Stimulated activated naive CD4-positive, alpha-beta T cell (primary cell): ENCODE measurements around the gene SORCS2.

Experiments used
- DNase-seq, 6 experiments: peaks; one replicate each; lab custom pipeline; 2025; lab: John Stamatoyannopoulos, UW

SORCS2 gene

GRCh38 chr4:7393601-7394575 is 201.6 kb downstream of the SORCS2 start:
- no peak for DNase-seq

GRCh38 chr4:7394681-7395451 is 202.5 kb downstream of the SORCS2 start:
- DNase-seq: no peak

GRCh38 chr4:7395645-7396044 is 203.3 kb downstream of the SORCS2 start:
- DNase-seq: no peak

- no peak for DNase-seq
Observed at GRCh38 chr4:7396186-7396910, 204.0 kb downstream of the SORCS2 start.

- DNase-seq: no peak
Observed at GRCh38 chr4:7397206-7398103, 205.1 kb downstream of the SORCS2 start.

GRCh38 chr4:7398104-7398423 is 205.7 kb downstream of the SORCS2 start:
- no peak for DNase-seq

- DNase-seq: no peak
Observed at GRCh38 chr4:7398788-7399439, 206.6 kb downstream of the SORCS2 start.

GRCh38 chr4:7399440-7400234 is 207.3 kb downstream of the SORCS2 start:
- no peak for DNase-seq

- DNase-seq: no peak
Observed at GRCh38 chr4:7400671-7401298, 208.4 kb downstream of the SORCS2 start.

GRCh38 chr4:7402526-7402925 is 210.2 kb downstream of the SORCS2 start:
- no peak for DNase-seq

GRCh38 chr4:7403001-7403400 is 210.7 kb downstream of the SORCS2 start:
- no peak for DNase-seq

- DNase-seq: no peak
Observed at GRCh38 chr4:7408166-7408565, 215.8 kb downstream of the SORCS2 start.

GRCh38 chr4:7410446-7410845 is 218.1 kb downstream of the SORCS2 start:
- DNase-seq: no peak

GRCh38 chr4:7411491-7411890 is 219.2 kb downstream of the SORCS2 start:
- DNase-seq: no peak

GRCh38 chr4:7411896-7412553 is 219.7 kb downstream of the SORCS2 start:
- DNase-seq: no peak

- DNase-seq: no peak
Observed at GRCh38 chr4:7412554-7412912, 220.2 kb downstream of the SORCS2 start.

GRCh38 chr4:7414046-7414445 is 221.7 kb downstream of the SORCS2 start:
- no peak for DNase-seq

- DNase-seq: no peak
Observed at GRCh38 chr4:7414736-7415510, 222.6 kb downstream of the SORCS2 start.
